OCI-LY3 (cell line): ENCODE results near the gene RHOBTB3.

ENCODE experiments used
- CTCF ChIP-seq: fragments of 200-600, 300-600 bp; sonication (generic); IDR thresholded peaks from 2 replicates; pipeline ENCODE4 v1.5.1; 2014; ENCODE audit warnings: antibody characterized with exemption, low read length, low read depth
- EZH2phosphoT487 ChIP-seq: fragments of 200-600 bp; shearing (Covaris generic); IDR thresholded peaks from 2 replicates; pipeline ENCODE4 v1.6.1; 2018; ENCODE audit warnings: antibody characterized with exemption, mixed run types, low read depth

- TF ChIP-seq CTCF = no peak
- TF ChIP-seq EZH2phosphoT487 = no peak
These were observed 12.4 kb upstream of the RHOBTB3 start for GRCh38 chr5:95718738-95719137.
